ENCODE data around the gene NR5A1.

DNA sequence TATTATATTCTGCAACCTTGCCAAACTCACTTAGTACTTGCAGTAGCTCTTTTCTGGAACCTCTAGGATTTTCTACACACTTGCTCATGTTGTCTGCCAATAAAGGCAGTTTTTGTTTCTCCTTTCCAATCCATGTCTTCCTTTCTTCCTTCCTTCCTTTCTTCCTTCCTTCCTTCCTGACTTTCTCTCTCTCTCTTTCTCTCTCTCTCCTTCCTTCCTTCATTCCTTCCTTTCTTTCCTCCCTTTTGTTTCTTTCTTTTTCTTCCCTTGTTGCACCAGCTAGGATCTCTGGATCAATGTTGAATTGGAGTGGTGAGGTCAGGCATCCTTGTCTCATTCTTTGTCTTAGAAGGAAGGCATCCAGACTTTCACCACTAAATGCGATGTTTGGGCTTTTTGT lies 44.5 kb downstream of the NR5A1 start:
- TF ChIP-seq, protein P1, sequence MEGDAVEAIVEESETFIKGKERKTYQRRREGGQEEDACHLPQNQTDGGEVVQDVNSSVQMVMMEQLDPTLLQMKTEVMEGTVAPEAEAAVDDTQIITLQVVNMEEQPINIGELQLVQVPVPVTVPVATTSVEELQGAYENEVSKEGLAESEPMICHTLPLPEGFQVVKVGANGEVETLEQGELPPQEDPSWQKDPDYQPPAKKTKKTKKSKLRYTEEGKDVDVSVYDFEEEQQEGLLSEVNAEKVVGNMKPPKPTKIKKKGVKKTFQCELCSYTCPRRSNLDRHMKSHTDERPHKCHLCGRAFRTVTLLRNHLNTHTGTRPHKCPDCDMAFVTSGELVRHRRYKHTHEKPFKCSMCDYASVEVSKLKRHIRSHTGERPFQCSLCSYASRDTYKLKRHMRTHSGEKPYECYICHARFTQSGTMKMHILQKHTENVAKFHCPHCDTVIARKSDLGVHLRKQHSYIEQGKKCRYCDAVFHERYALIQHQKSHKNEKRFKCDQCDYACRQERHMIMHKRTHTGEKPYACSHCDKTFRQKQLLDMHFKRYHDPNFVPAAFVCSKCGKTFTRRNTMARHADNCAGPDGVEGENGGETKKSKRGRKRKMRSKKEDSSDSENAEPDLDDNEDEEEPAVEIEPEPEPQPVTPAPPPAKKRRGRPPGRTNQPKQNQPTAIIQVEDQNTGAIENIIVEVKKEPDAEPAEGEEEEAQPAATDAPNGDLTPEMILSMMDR (IDR thresholded peaks at IDR 0.05): no peak
- TF ChIP-seq EP300 (IDR thresholded peaks at IDR 0.05) (no peak), POLR2A (IDR thresholded peaks at IDR 0.05) (no peak)
